ENCODE data around the gene AATF. TPM values are rescaled to one million over a fixed set of nuclear protein-coding genes. Genes with fewer than 3 reads are reported as not detected.

Gene AATF
- total RNA-seq, 4 donors from 2014 or later, result 16.5 to 54.2 (median 26.9) TPM

GRCh38 chr17:37054894-37055293 lies 106.1 kb downstream of the AATF start:
- H3K4me1 ChIP-seq, result peaks cover 0 to 3% (median 0%) of the 10 kb centered on the region in 4 donors
- H3K27me3 ChIP-seq, result no peaks in the 10 kb centered on the region
- in situ Hi-C loops (cut with MboI; ENCODE audit: low pct_ligation_motif_present in 1 of 4, low pct_unique_long_range_greater_than_20kb in 1 of 4, low sequenced_read_pairs in 3 of 4) (loop anchor here in 2 of 4 donors (10.0 to 25.0 kb wide), 2 partner anchors 107 to 440 kb away; no protein-coding TSS in a partner anchor), intact Hi-C loops (cut with DNase I; ENCODE audit: low total_unique reads) (loop anchor here (5.0 kb wide), 2 partner anchors 428 to 1793 kb away; no protein-coding TSS in a partner anchor)
- H3K9me3 ChIP-seq, result no peaks in the 10 kb centered on the region
- H3K36me3 ChIP-seq, result peaks cover 0 to 15% (median 0%) of the 10 kb centered on the region in 4 donors
- WGBS, 2 donors (ENCODE audit: low coverage in 1 of 2), result 96 to 100% methylated on average over 2 to 8 of the region's 8 CpGs
- H3K27ac ChIP-seq, result no peak overlapping the region
- TF ChIP-seq POLR2A (IDR thresholded peaks at IDR 0.05) (no peak), EP300 (IDR thresholded peaks at IDR 0.05; ENCODE audit: low read depth) (no peak), POLR2AphosphoS5 (IDR thresholded peaks at IDR 0.05) (no peak), CTCF (IDR thresholded peaks at IDR 0.05) (no peak)
- DNase-seq, result no peak
- no peak overlapping the region for H3K4me3 ChIP-seq

- Histone ChIP-seq H3K36me3 (peaks cover 0 to 15% (median 0%) of the 10 kb centered on the region in 4 donors), H3K27me3 (no peaks in the 10 kb centered on the region), H3K4me1 (no peaks in the 10 kb centered on the region), H3K9me3 (no peaks in the 10 kb centered on the region), H3K4me3 (no peak overlapping the region), H3K27ac (no peak overlapping the region)
- in situ Hi-C loops (cut with MboI; ENCODE audit: low pct_ligation_motif_present in 1 of 4, low pct_unique_long_range_greater_than_20kb in 1 of 4, low sequenced_read_pairs in 3 of 4), result loop anchor here in 2 of 4 donors (10.0 to 25.0 kb wide), 2 partner anchors 106 to 442 kb away; no protein-coding TSS in a partner anchor
- DNase-seq, result no peak
- TF ChIP-seq POLR2AphosphoS5 (IDR thresholded peaks at IDR 0.05) (no peak), CTCF (IDR thresholded peaks at IDR 0.05) (no peak), EP300 (IDR thresholded peaks at IDR 0.05; ENCODE audit: low read depth) (no peak), POLR2A (IDR thresholded peaks at IDR 0.05) (no peak)
- intact Hi-C loops (cut with DNase I; ENCODE audit: low total_unique reads), result no loop called here
- WGBS, 2 donors (ENCODE audit: low coverage in 1 of 2), result 97% methylated on average over 5 to 18 of the region's 18 CpGs
These were observed 107.9 kb downstream of the AATF start for GRCh38 chr17:37056622-37057021.

GRCh38 chr17:37059493-37059892 lies 110.7 kb downstream of the AATF start:
- H3K27me3 ChIP-seq, result no peaks in the 10 kb centered on the region
- TF ChIP-seq EP300 (IDR thresholded peaks at IDR 0.05; ENCODE audit: low read depth) (no peak), CTCF (IDR thresholded peaks at IDR 0.05) (no peak), POLR2AphosphoS5 (IDR thresholded peaks at IDR 0.05) (no peak), POLR2A (IDR thresholded peaks at IDR 0.05) (no peak)
- in situ Hi-C loops (cut with MboI; ENCODE audit: low pct_ligation_motif_present in 1 of 4, low pct_unique_long_range_greater_than_20kb in 1 of 4, low sequenced_read_pairs in 3 of 4), result loop anchor here in 2 of 4 donors (10.0 to 25.0 kb wide), 2 partner anchors 103 to 445 kb away; no protein-coding TSS in a partner anchor
- no peak for DNase-seq
- peaks cover 0 to 15% (median 0%) of the 10 kb centered on the region in 4 donors for H3K36me3 ChIP-seq
- WGBS, 2 donors (ENCODE audit: low coverage in 1 of 2), result 88 to 90% methylated on average over 2 to 3 of the region's 3 CpGs
- no peak overlapping the region for H3K4me3 ChIP-seq
- intact Hi-C loops (cut with DNase I; ENCODE audit: low total_unique reads), result no loop called here
- H3K27ac ChIP-seq, result no peak overlapping the region
- no peaks in the 10 kb centered on the region for H3K9me3 ChIP-seq
- H3K4me1 ChIP-seq, result no peaks in the 10 kb centered on the region

- in situ Hi-C loops (cut with MboI; ENCODE audit: low pct_ligation_motif_present in 1 of 4, low pct_unique_long_range_greater_than_20kb in 1 of 4, low sequenced_read_pairs in 3 of 4) (loop anchor here in 1 of 4 donors (25.0 kb wide), 1 partner anchor 102 kb away; no protein-coding TSS in a partner anchor), intact Hi-C loops (cut with DNase I; ENCODE audit: low total_unique reads) (no loop called here)
- Histone ChIP-seq H3K4me1 (no peaks in the 10 kb centered on the region), H3K27ac (no peak overlapping the region), H3K27me3 (no peaks in the 10 kb centered on the region), H3K4me3 (no peak overlapping the region), H3K9me3 (no peaks in the 10 kb centered on the region), H3K36me3 (peaks cover 0 to 15% (median 0%) of the 10 kb centered on the region in 4 donors)
- TF ChIP-seq POLR2A (IDR thresholded peaks at IDR 0.05), result no peak
- no peak for DNase-seq
- WGBS, 2 donors (ENCODE audit: low coverage in 1 of 2), result 90 to 91% methylated on average over 6 of the region's 6 CpGs
These were observed 111.3 kb downstream of the AATF start for GRCh38 chr17:37060094-37060493.

Data from transverse colon (tissue), 4 donors.